ENCODE results near the gene KRT3.

KRT3 gene

GRCh38 chr12:52787324-52788191 is 8.4 kb downstream of the KRT3 start:
- DNase-seq (ENCODE audit: low read depth) = no peak
- no peak for TF ChIP-seq CTCF (conservative IDR thresholded peaks at IDR 0.05; ENCODE audit: control insufficient read depth, insufficient read depth, low read depth, low read length)
- no peak overlapping the region for H3K4me3 ChIP-seq (ENCODE audit: control insufficient read depth, low read depth, low read length)

- H3K4me3 ChIP-seq (ENCODE audit: control insufficient read depth, low read depth, low read length) = no peak overlapping the region
- TF ChIP-seq CTCF (conservative IDR thresholded peaks at IDR 0.05; ENCODE audit: control insufficient read depth, insufficient read depth, low read depth, low read length) = no peak
- DNase-seq (ENCODE audit: low read depth) = no peak
These were observed 11.0 kb downstream of the KRT3 start for GRCh38 chr12:52784909-52785308.

GRCh38 chr12:52783563-52784316 is 12.2 kb downstream of the KRT3 start:
- TF ChIP-seq CTCF (conservative IDR thresholded peaks at IDR 0.05; ENCODE audit: control insufficient read depth, insufficient read depth, low read depth, low read length) = no peak
- no peak for DNase-seq (ENCODE audit: low read depth)
- H3K4me3 ChIP-seq (ENCODE audit: control insufficient read depth, low read depth, low read length) = no peak overlapping the region

- no peak for DNase-seq (ENCODE audit: low read depth)
- H3K4me3 ChIP-seq (ENCODE audit: control insufficient read depth, low read depth, low read length) = no peak overlapping the region
- no peak for TF ChIP-seq CTCF (conservative IDR thresholded peaks at IDR 0.05; ENCODE audit: control insufficient read depth, insufficient read depth, low read depth, low read length)
These were observed 13.4 kb downstream of the KRT3 start for GRCh38 chr12:52782502-52782901.

- no peak for DNase-seq (ENCODE audit: low read depth)
- H3K4me3 ChIP-seq (ENCODE audit: control insufficient read depth, low read depth, low read length) = no peak overlapping the region
- TF ChIP-seq CTCF (conservative IDR thresholded peaks at IDR 0.05; ENCODE audit: control insufficient read depth, insufficient read depth, low read depth, low read length) = no peak
These were observed 14.4 kb downstream of the KRT3 start for GRCh38 chr12:52781399-52782082.

GRCh38 chr12:52779914-52780313 is 16.0 kb downstream of the KRT3 start:
- TF ChIP-seq CTCF (conservative IDR thresholded peaks at IDR 0.05; ENCODE audit: control insufficient read depth, insufficient read depth, low read depth, low read length) = no peak
- DNase-seq (ENCODE audit: low read depth) = no peak
- H3K4me3 ChIP-seq (ENCODE audit: control insufficient read depth, low read depth, low read length) = no peak overlapping the region
